A673 (cell line): ENCODE results near the gene SPAST. TPM values are rescaled to one million over a fixed set of nuclear protein-coding genes. Genes with fewer than 3 reads are reported as not detected.

Source experiments
- total RNA-seq: library from RNA; stranded (reverse); gene quantifications from 2 replicates; pipeline ENCODE4 v1.2.3, GENCODE V29; 2021

The SPAST gene
- total RNA-seq, 1 experiment from 2014 or later = 40.2 TPM

Other genes with a start within 250 kb of the SPAST start
- 66.0 and 66.7 TPM in 2 replicates for gene MEMO1, start 52.5 kb upstream of the SPAST start, total RNA-seq
- 90.8 and 96.2 TPM in 2 replicates for gene DPY30, start 23.8 kb upstream of the SPAST start, total RNA-seq
- gene SLC30A6, start 102.3 kb downstream of the SPAST start, total RNA-seq = 23.0 and 23.3 TPM in 2 replicates
- not detected in 2 replicates for gene NLRC4, start 201.3 kb downstream of the SPAST start, total RNA-seq
- 39.9 and 40.7 TPM in 2 replicates for gene YIPF4, start 214.3 kb downstream of the SPAST start, total RNA-seq